Neural cell (in vitro differentiated cells): ENCODE results near the gene DHRS3. TPM values are rescaled to one million over a fixed set of nuclear protein-coding genes. Genes with fewer than 3 reads are reported as not detected.

Experiments
- H2AFZ ChIP-seq: fragments of 200-600, 300-800 bp; sonication (generic), shearing (Covaris generic); 2 replicates; pipeline ENCODE4 v1.6.0; 2014; ENCODE audit warnings: low read depth, mild to moderate bottlenecking, antibody characterized with exemption, low read length, moderate library complexity
- H3F3A ChIP-seq: fragments of 200-600 bp; shearing (Covaris generic); 2 replicates; pipeline ENCODE4 v1.6.1; 2016; ENCODE audit warnings: mild to moderate bottlenecking, moderate library complexity, mixed read lengths, antibody characterized with exemption, low read length; ENCODE audit not compliant: insufficient read depth, poor library complexity, severe bottlenecking
- H3K27ac ChIP-seq: fragments of 200-600, 300-800 bp; sonication (generic), shearing (Covaris generic); 2 replicates; pipeline ENCODE4 v1.5.1; 2014; ENCODE audit warnings: mild to moderate bottlenecking, low read length, moderate library complexity
- H3K27me3 ChIP-seq: fragments of 300-800, 200-600 bp; sonication (generic), shearing (Covaris generic); 2 replicates; pipeline ENCODE4 v1.6.0; 2014; ENCODE audit warnings: mild to moderate bottlenecking, low read depth, low read length, moderate library complexity; ENCODE audit not compliant: insufficient read depth
- H3K36me3 ChIP-seq: fragments of 300-800, 200-600 bp; sonication (generic), shearing (Covaris generic); 2 replicates; pipeline ENCODE4 v1.5.1; 2014; ENCODE audit warnings: mild to moderate bottlenecking, antibody characterized with exemption, low read length, moderate library complexity; ENCODE audit not compliant: insufficient read depth
- H3K4me2 ChIP-seq: fragments of 300-800, 200-600 bp; sonication (generic), shearing (Covaris generic); 2 replicates; pipeline ENCODE4 v1.6.0; 2014; ENCODE audit warnings: mild to moderate bottlenecking, low read length
- H3K4me3 ChIP-seq: fragments of 300-800, 200-600 bp; sonication (generic), shearing (Covaris generic); 2 replicates; pipeline ENCODE4 v1.5.1; 2014; ENCODE audit warnings: mild to moderate bottlenecking, low read length, moderate library complexity
- H3K79me2 ChIP-seq: fragments of 200-600 bp; shearing (Covaris generic); replicated peaks from 2 replicates; pipeline ENCODE4 v1.6.0; 2014; ENCODE audit warnings: mild to moderate bottlenecking, low read length, moderate library complexity; ENCODE audit not compliant: insufficient read depth
- H3K9ac ChIP-seq: fragments of 300-800, 200-600 bp; sonication (generic), shearing (Covaris generic); 2 replicates; pipeline ENCODE4 v1.6.1; 2016; ENCODE audit warnings: mild to moderate bottlenecking, low read length, mixed read lengths
- H3K9me2 ChIP-seq: fragments of 200-600 bp; shearing (Covaris generic); 2 replicates; pipeline ENCODE4 v1.6.1; 2016; ENCODE audit warnings: mild to moderate bottlenecking, low read length, mixed read lengths; ENCODE audit not compliant: insufficient read depth
- H3K9me3 ChIP-seq: fragments of 200-600, 300-800 bp; sonication (generic), shearing (Covaris generic); 2 replicates; pipeline ENCODE4 v1.6.1; 2016; ENCODE audit warnings: mild to moderate bottlenecking, mixed run types, low read length, moderate library complexity, mixed read lengths
- H4K20me1 ChIP-seq: fragments of 200-600 bp; shearing (Covaris generic); 2 replicates; pipeline ENCODE4 v1.6.1; 2016; ENCODE audit warnings: mild to moderate bottlenecking, mixed run types; ENCODE audit not compliant: insufficient read depth
- EP300 ChIP-seq: fragments of 450-650 bp; conservative IDR thresholded peaks from 2 replicates; pipeline ENCODE4 v1.6.1; 2014; ENCODE audit warnings: antibody characterized with exemption, mild to moderate bottlenecking, moderate library complexity; ENCODE audit not compliant: poor library complexity, severe bottlenecking
- EZH2 ChIP-seq: fragments of 200-600, 300-800 bp; shearing (Covaris generic), sonication (generic); IDR thresholded peaks from 2 replicates; pipeline ENCODE4 v1.6.1; 2014; ENCODE audit warnings: antibody characterized with exemption, low read length, borderline replicate concordance, mild to moderate bottlenecking; ENCODE audit not compliant: insufficient read depth, poor library complexity, severe bottlenecking
- MXI1 ChIP-seq: fragments of 450-650 bp; conservative IDR thresholded peaks from 2 replicates; pipeline ENCODE4 v1.6.1; 2014; ENCODE audit warnings: antibody characterized with exemption, mild to moderate bottlenecking; ENCODE audit not compliant: poor library complexity, severe bottlenecking
- RAD21 ChIP-seq: fragments of 450-650 bp; conservative IDR thresholded peaks from 2 replicates; pipeline ENCODE4 v1.6.1; 2014; ENCODE audit warnings: antibody characterized with exemption, mild to moderate bottlenecking, moderate library complexity
- REST ChIP-seq: IDR thresholded peaks from 2 replicates; pipeline ENCODE4 v1.6.1; 2012; ENCODE audit warnings: borderline replicate concordance
- SMC3 ChIP-seq: fragments of 450-650 bp; conservative IDR thresholded peaks from 2 replicates; pipeline ENCODE4 v1.6.1; 2014; ENCODE audit warnings: antibody characterized with exemption, mild to moderate bottlenecking, moderate library complexity; ENCODE audit not compliant: poor library complexity
- TAF1 ChIP-seq: IDR thresholded peaks from 2 replicates; pipeline ENCODE4 v1.6.1; 2012; ENCODE audit warnings: low read depth
- polyA plus RNA-seq: library from polyadenylated mRNA; depleted of rRNA; stranded (reverse); fragments of >200 nt; gene quantifications from 2 replicates; pipeline ENCODE4 v1.2.3, GENCODE V29; 2014
- TF ChIP-seq, protein P1 (sequence below): fragments of 450-650 bp; IDR thresholded peaks from 2 replicates; pipeline ENCODE4 v1.5.1; 2014; ENCODE audit warnings: antibody characterized with exemption, mild to moderate bottlenecking, moderate library complexity; ENCODE audit not compliant: poor library complexity, severe bottlenecking

The DHRS3 gene
- polyA plus RNA-seq, 1 donor from 2014 or later = 0.22 TPM

GRCh38 chr1:12637693-12638092 is 19.7 kb upstream of the DHRS3 start:
- H3K4me3 ChIP-seq = no peak overlapping the region
- H3K4me2 ChIP-seq = no peak overlapping the region
- no peaks in the 10 kb centered on the region for H3K9me3 ChIP-seq

GRCh38 chr1:12636098-12636950 is 18.3 kb upstream of the DHRS3 start:
- H3K27me3 ChIP-seq = no peaks in the 10 kb centered on the region
- no peak overlapping the region for H3K27ac ChIP-seq
- TF ChIP-seq EP300 = no peak
- TF ChIP-seq, protein P1, sequence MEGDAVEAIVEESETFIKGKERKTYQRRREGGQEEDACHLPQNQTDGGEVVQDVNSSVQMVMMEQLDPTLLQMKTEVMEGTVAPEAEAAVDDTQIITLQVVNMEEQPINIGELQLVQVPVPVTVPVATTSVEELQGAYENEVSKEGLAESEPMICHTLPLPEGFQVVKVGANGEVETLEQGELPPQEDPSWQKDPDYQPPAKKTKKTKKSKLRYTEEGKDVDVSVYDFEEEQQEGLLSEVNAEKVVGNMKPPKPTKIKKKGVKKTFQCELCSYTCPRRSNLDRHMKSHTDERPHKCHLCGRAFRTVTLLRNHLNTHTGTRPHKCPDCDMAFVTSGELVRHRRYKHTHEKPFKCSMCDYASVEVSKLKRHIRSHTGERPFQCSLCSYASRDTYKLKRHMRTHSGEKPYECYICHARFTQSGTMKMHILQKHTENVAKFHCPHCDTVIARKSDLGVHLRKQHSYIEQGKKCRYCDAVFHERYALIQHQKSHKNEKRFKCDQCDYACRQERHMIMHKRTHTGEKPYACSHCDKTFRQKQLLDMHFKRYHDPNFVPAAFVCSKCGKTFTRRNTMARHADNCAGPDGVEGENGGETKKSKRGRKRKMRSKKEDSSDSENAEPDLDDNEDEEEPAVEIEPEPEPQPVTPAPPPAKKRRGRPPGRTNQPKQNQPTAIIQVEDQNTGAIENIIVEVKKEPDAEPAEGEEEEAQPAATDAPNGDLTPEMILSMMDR = no peak
- no peaks in the 10 kb centered on the region for H3F3A ChIP-seq
- no peaks in the 10 kb centered on the region for H4K20me1 ChIP-seq
- H3K36me3 ChIP-seq = no peaks in the 10 kb centered on the region
- H3K4me3 ChIP-seq = no peak overlapping the region
- H2AFZ ChIP-seq = no peak overlapping the region
- H3K4me2 ChIP-seq = no peak overlapping the region
- no peaks in the 10 kb centered on the region for H3K79me2 ChIP-seq
- no peaks in the 10 kb centered on the region for H3K9me2 ChIP-seq
- no peak overlapping the region for H3K9ac ChIP-seq
- H3K9me3 ChIP-seq = no peaks in the 10 kb centered on the region

More at GRCh38 chr1:12637693-12638092, 19.7 kb upstream of the DHRS3 start:
- Histone ChIP-seq H4K20me1 (no peaks in the 10 kb centered on the region), H2AFZ (no peak overlapping the region), H3K9me2 (no peaks in the 10 kb centered on the region), H3K79me2 (no peaks in the 10 kb centered on the region), H3K36me3 (no peaks in the 10 kb centered on the region), H3K27ac (no peak overlapping the region), H3F3A (no peaks in the 10 kb centered on the region), H3K27me3 (no peaks in the 10 kb centered on the region), H3K9ac (no peak overlapping the region)
- TF ChIP-seq EZH2 (no peak), EP300 (no peak), SMC3 (no peak), REST (no peak), MXI1 (no peak), RAD21 (no peak), TAF1 (no peak)
